MM.1S (cell line): ENCODE measurements around the gene PTPRD.
"Not testable (repeated sequence)": the region's sequence is repeated elsewhere in the genome, so short reads cannot be mapped to it uniquely, and the experiment has no call there.

ENCODE experiments used
- DNase-seq: peaks from one replicate; pipeline ENCODE4 v3.0.0-alpha.2; 2015
- H2AFZ ChIP-seq: fragments of 300-600 bp; sonication (generic); 2 replicates; pipeline ENCODE4 v1.6.0; 2016; ENCODE audit warnings: antibody characterized with exemption, low read length
- H3F3A ChIP-seq: fragments of 300-600 bp; sonication (generic); 2 replicates; pipeline ENCODE4 v1.6.1; 2016; ENCODE audit warnings: mild to moderate bottlenecking, antibody characterized with exemption, low read length, moderate library complexity, mixed read lengths; ENCODE audit not compliant: insufficient read depth
- H3K27ac ChIP-seq: fragments of 300-600 bp; sonication (generic); 2 replicates; pipeline ENCODE4 v1.5.1; 2016; ENCODE audit warnings: mild to moderate bottlenecking, low read length
- H3K27me3 ChIP-seq: fragments of 300-600 bp; sonication (generic); replicated peaks from 2 replicates; pipeline ENCODE4 v1.6.0; 2016; ENCODE audit warnings: low read length; ENCODE audit not compliant: insufficient read depth
- H3K36me3 ChIP-seq: fragments of 300-600 bp; sonication (generic); replicated peaks from 2 replicates; pipeline ENCODE4 v1.6.1; 2016; ENCODE audit warnings: mild to moderate bottlenecking, low read length, mixed read lengths; ENCODE audit not compliant: insufficient read depth
- H3K4me1 ChIP-seq: fragments of 300-600 bp; sonication (generic); 2 replicates; pipeline ENCODE4 v1.6.1; 2016; ENCODE audit warnings: low read length, mixed read lengths
- H3K4me2 ChIP-seq: fragments of 300-600 bp; sonication (generic); 2 replicates; pipeline ENCODE4 v1.6.0; 2016; ENCODE audit warnings: low read depth, low read length
- H3K4me3 ChIP-seq: fragments of 300-600 bp; sonication (generic); 2 replicates; pipeline ENCODE4 v1.5.1; 2016; ENCODE audit warnings: low read length, mixed read lengths
- H3K79me2 ChIP-seq: fragments of 300-600 bp; sonication (generic); 2 replicates; pipeline ENCODE4 v1.6.1; 2016; ENCODE audit warnings: mixed run types, low read length, mixed read lengths
- H3K9ac ChIP-seq: fragments of 300-600 bp; sonication (generic); 2 replicates; pipeline ENCODE4 v1.6.1; 2016; ENCODE audit warnings: low read length, mixed read lengths
- H3K9me2 ChIP-seq: fragments of 300-600 bp; sonication (generic); replicated peaks from 2 replicates; pipeline ENCODE4 v1.6.1; 2016; ENCODE audit warnings: mild to moderate bottlenecking, low read length, mixed read lengths; ENCODE audit not compliant: insufficient read depth
- H3K9me3 ChIP-seq: fragments of 300-600 bp; sonication (generic); replicated peaks from 2 replicates; pipeline ENCODE4 v1.6.1; 2016; ENCODE audit warnings: mild to moderate bottlenecking, low read length, mixed read lengths; ENCODE audit not compliant: insufficient read depth
- H4K20me1 ChIP-seq: fragments of 300-600 bp; sonication (generic); 2 replicates; pipeline ENCODE4 v1.6.1; 2016; ENCODE audit warnings: mild to moderate bottlenecking, low read length, moderate library complexity, mixed read lengths; ENCODE audit not compliant: insufficient read depth
- EZH2 ChIP-seq: fragments of 300-600 bp; sonication (generic); optimal IDR thresholded peaks from 2 replicates; pipeline ENCODE3; 2017; ENCODE audit warnings: low read depth, mild to moderate bottlenecking, antibody characterized with exemption, low read length, mixed read lengths
- EZH2phosphoT487 ChIP-seq: fragments of 300-600 bp; sonication (generic); IDR thresholded peaks from 2 replicates; pipeline ENCODE4 v1.6.1; 2018; ENCODE audit warnings: antibody characterized with exemption, low read length
- TF ChIP-seq, protein P1 (sequence below): fragments of 300-600 bp; sonication (generic); IDR thresholded peaks from 2 replicates; pipeline ENCODE4 v1.5.1; 2016; ENCODE audit warnings: antibody characterized with exemption, low read length, mixed read lengths

The PTPRD gene

DNA sequence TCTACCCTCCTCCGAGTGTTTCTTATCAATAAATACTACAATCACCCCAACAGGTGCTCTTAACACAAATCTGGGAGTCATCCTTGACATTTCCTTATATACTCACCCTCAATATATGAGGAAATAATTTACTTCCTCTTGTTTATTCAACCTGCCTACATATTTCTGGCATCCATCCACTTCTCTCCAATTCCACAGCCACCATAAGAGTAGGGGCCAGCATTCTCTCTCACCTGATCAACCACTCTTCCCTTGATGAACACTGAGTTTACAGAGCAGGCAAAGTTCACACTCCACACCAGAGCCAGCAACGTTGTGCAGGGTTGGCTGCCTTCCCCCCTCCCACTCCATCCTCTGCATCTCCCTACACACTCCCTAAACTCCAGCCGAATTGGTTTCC lies 1908.9 kb downstream of the PTPRD start:
- H3K4me3 ChIP-seq = no peak overlapping the region
- H3K9me2 ChIP-seq = no peaks in the 10 kb centered on the region
- no peak overlapping the region for H2AFZ ChIP-seq
- H3K27ac ChIP-seq = no peak overlapping the region
- H3K9me3 ChIP-seq = no peaks in the 10 kb centered on the region
- no peaks in the 10 kb centered on the region for H3K79me2 ChIP-seq
- H3K27me3 ChIP-seq = no peaks in the 10 kb centered on the region
- TF ChIP-seq, protein P1, sequence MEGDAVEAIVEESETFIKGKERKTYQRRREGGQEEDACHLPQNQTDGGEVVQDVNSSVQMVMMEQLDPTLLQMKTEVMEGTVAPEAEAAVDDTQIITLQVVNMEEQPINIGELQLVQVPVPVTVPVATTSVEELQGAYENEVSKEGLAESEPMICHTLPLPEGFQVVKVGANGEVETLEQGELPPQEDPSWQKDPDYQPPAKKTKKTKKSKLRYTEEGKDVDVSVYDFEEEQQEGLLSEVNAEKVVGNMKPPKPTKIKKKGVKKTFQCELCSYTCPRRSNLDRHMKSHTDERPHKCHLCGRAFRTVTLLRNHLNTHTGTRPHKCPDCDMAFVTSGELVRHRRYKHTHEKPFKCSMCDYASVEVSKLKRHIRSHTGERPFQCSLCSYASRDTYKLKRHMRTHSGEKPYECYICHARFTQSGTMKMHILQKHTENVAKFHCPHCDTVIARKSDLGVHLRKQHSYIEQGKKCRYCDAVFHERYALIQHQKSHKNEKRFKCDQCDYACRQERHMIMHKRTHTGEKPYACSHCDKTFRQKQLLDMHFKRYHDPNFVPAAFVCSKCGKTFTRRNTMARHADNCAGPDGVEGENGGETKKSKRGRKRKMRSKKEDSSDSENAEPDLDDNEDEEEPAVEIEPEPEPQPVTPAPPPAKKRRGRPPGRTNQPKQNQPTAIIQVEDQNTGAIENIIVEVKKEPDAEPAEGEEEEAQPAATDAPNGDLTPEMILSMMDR = no peak
- no peak for TF ChIP-seq EZH2
- no peak for TF ChIP-seq EZH2phosphoT487
- no peaks in the 10 kb centered on the region for H3F3A ChIP-seq
- no peak overlapping the region for H3K9ac ChIP-seq
- no peaks in the 10 kb centered on the region for H3K4me1 ChIP-seq
- H3K4me2 ChIP-seq = no peak overlapping the region
- DNase-seq = no peak
- no peaks in the 10 kb centered on the region for H4K20me1 ChIP-seq
- H3K36me3 ChIP-seq = no peaks in the 10 kb centered on the region

GRCh38 chr9:8701904-8702303 lies 1910.9 kb downstream of the PTPRD start:
- Histone ChIP-seq H3K27ac (no peak overlapping the region), H3F3A (no peaks in the 10 kb centered on the region), H3K9me2 (no peaks in the 10 kb centered on the region), H3K4me1 (no peaks in the 10 kb centered on the region), H3K4me2 (no peak overlapping the region), H3K79me2 (no peaks in the 10 kb centered on the region), H3K27me3 (no peaks in the 10 kb centered on the region), H3K36me3 (no peaks in the 10 kb centered on the region), H3K4me3 (no peak overlapping the region), H4K20me1 (no peaks in the 10 kb centered on the region), H3K9me3 (no peaks in the 10 kb centered on the region), H2AFZ (no peak overlapping the region), H3K9ac (no peak overlapping the region)
- TF ChIP-seq EZH2 (no peak), EZH2phosphoT487 (no peak)
- TF ChIP-seq, protein P1 = no peak
- DNase-seq = no peak

DNA sequence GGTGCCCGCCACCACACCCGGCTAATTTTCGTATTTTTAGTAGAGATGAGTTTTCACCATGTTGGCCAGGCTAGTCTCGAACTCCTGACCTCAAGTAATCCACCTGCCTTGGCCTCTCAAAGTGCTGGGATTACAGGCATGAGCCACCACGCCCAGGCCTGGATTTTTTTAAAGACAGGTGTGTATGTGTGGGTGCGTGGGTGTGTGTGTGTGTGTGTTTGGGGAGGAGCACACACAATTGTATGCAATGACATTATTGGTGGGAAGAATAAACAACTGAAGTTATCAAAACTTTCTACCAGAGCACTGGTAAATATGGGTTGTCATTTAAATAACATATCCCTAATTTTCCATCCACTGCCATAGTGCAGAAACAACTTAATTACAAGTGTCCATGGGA lies 1915.2 kb downstream of the PTPRD start:
- not testable (repeated sequence) for H3K36me3 ChIP-seq, H3K4me1 ChIP-seq, H2AFZ ChIP-seq, H3K27me3 ChIP-seq, H3F3A ChIP-seq, H3K9me3 ChIP-seq, H3K27ac ChIP-seq, DNase-seq, H3K9ac ChIP-seq, H3K4me3 ChIP-seq, H3K9me2 ChIP-seq, H4K20me1 ChIP-seq, H3K4me2 ChIP-seq, H3K79me2 ChIP-seq

GRCh38 chr9:8696516-8696915 lies 1916.3 kb downstream of the PTPRD start:
- H3K4me3 ChIP-seq = no peak overlapping the region
- TF ChIP-seq EZH2phosphoT487 (no peak), EZH2 (no peak)
- TF ChIP-seq, protein P1 = no peak
- no peak overlapping the region for H2AFZ ChIP-seq
- H3K4me2 ChIP-seq = no peak overlapping the region
- no peaks in the 10 kb centered on the region for H3K9me2 ChIP-seq
- H3K27ac ChIP-seq = no peak overlapping the region
- no peaks in the 10 kb centered on the region; the same call in 1 of the 2 replicates for H3K9me3 ChIP-seq
- H3K27me3 ChIP-seq = no peaks in the 10 kb centered on the region
- H3F3A ChIP-seq = no peaks in the 10 kb centered on the region
- no peaks in the 10 kb centered on the region for H3K4me1 ChIP-seq
- H3K9ac ChIP-seq = no peak overlapping the region
- DNase-seq = no peak
- no peaks in the 10 kb centered on the region for H3K79me2 ChIP-seq
- H3K36me3 ChIP-seq = no peaks in the 10 kb centered on the region
- H4K20me1 ChIP-seq = no peaks in the 10 kb centered on the region
